ENCODE data around the gene SARS2.

DNA sequence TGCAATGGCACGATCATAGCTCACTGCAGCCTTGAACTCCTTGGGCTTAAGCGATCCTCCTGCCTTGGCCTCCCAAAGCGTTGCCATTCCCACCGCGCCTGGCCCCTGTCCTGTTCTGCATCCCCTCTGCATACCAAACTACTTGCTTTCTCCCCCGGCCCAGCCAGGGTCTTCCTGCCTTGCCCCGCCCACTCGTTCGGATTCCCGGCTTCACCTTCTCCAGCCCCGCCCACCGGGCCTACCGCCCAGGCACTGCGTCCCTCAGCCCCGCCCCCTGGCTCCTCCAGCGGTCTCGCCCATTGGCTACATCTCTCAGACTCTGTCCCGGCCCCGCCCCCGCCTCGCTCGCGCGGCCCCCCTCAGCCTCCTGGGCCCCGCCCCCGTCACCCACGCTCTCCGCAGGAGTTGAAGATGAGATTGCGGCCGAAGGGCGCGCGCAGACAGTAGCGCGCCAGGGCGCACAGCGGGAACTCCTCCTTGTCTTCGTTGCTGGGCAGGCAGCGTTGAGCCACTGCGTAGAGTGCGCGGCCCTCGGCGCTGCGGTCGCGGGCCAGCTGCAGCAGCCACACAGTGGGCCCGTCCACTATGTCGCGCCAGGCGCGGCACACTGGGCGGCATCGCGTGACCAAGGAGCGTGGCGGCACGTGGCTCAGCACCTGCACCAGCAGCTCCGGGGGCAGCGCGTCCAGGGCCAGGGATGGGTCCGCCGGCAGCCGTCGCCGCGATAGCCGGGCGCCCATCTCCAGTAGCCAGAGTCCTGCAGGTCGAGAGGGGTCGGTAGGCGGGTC lies 19.2 kb upstream of the SARS2 start:
- TF ChIP-seq, protein P1, sequence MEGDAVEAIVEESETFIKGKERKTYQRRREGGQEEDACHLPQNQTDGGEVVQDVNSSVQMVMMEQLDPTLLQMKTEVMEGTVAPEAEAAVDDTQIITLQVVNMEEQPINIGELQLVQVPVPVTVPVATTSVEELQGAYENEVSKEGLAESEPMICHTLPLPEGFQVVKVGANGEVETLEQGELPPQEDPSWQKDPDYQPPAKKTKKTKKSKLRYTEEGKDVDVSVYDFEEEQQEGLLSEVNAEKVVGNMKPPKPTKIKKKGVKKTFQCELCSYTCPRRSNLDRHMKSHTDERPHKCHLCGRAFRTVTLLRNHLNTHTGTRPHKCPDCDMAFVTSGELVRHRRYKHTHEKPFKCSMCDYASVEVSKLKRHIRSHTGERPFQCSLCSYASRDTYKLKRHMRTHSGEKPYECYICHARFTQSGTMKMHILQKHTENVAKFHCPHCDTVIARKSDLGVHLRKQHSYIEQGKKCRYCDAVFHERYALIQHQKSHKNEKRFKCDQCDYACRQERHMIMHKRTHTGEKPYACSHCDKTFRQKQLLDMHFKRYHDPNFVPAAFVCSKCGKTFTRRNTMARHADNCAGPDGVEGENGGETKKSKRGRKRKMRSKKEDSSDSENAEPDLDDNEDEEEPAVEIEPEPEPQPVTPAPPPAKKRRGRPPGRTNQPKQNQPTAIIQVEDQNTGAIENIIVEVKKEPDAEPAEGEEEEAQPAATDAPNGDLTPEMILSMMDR (IDR thresholded peaks at IDR 0.05): no peak
- no peak for TF ChIP-seq POLR2AphosphoS5 (IDR thresholded peaks at IDR 0.05)

Measured in gastroesophageal sphincter (tissue), 3 donors.